ENCODE measurements around the gene DNAJB9. TPM values are rescaled to one million over a fixed set of nuclear protein-coding genes. Genes with fewer than 3 reads are reported as not detected.

Gene DNAJB9
- total and polyA plus RNA-seq, 9 of the 15 experiments (the other 6 are each of a cell fraction or from before 2014, with no cell fraction given): 4.3 to 34.2 (median 9.6) TPM

- TF ChIP-seq, protein P1, sequence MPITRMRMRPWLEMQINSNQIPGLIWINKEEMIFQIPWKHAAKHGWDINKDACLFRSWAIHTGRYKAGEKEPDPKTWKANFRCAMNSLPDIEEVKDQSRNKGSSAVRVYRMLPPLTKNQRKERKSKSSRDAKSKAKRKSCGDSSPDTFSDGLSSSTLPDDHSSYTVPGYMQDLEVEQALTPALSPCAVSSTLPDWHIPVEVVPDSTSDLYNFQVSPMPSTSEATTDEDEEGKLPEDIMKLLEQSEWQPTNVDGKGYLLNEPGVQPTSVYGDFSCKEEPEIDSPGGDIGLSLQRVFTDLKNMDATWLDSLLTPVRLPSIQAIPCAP (CRISPR knock-in tag; IDR thresholded peaks at IDR 0.05; ENCODE audit: borderline replicate concordance): no peak
- TF ChIP-seq XRCC4 (IDR thresholded peaks at IDR 0.05; ENCODE audit: extremely low read depth, insufficient read depth, insufficient read length) (no peak), SMARCB1 (IDR thresholded peaks at IDR 0.05; ENCODE audit: insufficient read length, low read depth) (no peak), ZNF584 (CRISPR knock-in tag; IDR thresholded peaks at IDR 0.05; ENCODE audit: low read depth) (no peak), ZNF444 (CRISPR knock-in tag; IDR thresholded peaks at IDR 0.05) (no peak), TGIF2 (CRISPR knock-in tag; IDR thresholded peaks at IDR 0.05) (no peak), ZNF197 (CRISPR knock-in tag; IDR thresholded peaks at IDR 0.05; ENCODE audit: low read depth) (0 out of 2 replicates have a peak, but pooled peaks have one; percentile 35), ZNF239 (CRISPR knock-in tag; IDR thresholded peaks at IDR 0.05) (no peak), ZNF23 (CRISPR knock-in tag; IDR thresholded peaks at IDR 0.05) (no peak), CC2D1A (IDR thresholded peaks at IDR 0.05) (peak; percentile 80), POLR2B (IDR thresholded peaks at IDR 0.05; ENCODE audit: low read depth, partially characterized antibody) (no peak), BACH1 (tag; IDR thresholded peaks at IDR 0.05) (no peak), POU5F1 (IDR thresholded peaks at IDR 0.05; ENCODE audit: borderline replicate concordance, low read depth, low read length, partially characterized antibody) (no peak)
- TF ChIP-seq, protein P2, sequence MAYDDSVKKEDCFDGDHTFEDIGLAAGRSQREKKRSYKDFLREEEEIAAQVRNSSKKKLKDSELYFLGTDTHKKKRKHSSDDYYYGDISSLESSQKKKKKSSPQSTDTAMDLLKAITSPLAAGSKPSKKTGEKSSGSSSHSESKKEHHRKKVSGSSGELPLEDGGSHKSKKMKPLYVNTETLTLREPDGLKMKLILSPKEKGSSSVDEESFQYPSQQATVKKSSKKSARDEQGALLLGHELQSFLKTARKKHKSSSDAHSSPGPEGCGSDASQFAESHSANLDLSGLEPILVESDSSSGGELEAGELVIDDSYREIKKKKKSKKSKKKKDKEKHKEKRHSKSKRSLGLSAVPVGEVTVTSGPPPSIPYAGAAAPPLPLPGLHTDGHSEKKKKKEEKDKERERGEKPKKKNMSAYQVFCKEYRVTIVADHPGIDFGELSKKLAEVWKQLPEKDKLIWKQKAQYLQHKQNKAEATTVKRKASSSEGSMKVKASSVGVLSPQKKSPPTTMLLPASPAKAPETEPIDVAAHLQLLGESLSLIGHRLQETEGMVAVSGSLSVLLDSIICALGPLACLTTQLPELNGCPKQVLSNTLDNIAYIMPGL (CRISPR knock-in tag; IDR thresholded peaks at IDR 0.05): no peak
- TF ChIP-seq, protein P3, sequence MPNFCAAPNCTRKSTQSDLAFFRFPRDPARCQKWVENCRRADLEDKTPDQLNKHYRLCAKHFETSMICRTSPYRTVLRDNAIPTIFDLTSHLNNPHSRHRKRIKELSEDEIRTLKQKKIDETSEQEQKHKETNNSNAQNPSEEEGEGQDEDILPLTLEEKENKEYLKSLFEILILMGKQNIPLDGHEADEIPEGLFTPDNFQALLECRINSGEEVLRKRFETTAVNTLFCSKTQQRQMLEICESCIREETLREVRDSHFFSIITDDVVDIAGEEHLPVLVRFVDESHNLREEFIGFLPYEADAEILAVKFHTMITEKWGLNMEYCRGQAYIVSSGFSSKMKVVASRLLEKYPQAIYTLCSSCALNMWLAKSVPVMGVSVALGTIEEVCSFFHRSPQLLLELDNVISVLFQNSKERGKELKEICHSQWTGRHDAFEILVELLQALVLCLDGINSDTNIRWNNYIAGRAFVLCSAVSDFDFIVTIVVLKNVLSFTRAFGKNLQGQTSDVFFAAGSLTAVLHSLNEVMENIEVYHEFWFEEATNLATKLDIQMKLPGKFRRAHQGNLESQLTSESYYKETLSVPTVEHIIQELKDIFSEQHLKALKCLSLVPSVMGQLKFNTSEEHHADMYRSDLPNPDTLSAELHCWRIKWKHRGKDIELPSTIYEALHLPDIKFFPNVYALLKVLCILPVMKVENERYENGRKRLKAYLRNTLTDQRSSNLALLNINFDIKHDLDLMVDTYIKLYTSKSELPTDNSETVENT (CRISPR knock-in tag; IDR thresholded peaks at IDR 0.05): no peak
- TF ChIP-seq, protein P4, sequence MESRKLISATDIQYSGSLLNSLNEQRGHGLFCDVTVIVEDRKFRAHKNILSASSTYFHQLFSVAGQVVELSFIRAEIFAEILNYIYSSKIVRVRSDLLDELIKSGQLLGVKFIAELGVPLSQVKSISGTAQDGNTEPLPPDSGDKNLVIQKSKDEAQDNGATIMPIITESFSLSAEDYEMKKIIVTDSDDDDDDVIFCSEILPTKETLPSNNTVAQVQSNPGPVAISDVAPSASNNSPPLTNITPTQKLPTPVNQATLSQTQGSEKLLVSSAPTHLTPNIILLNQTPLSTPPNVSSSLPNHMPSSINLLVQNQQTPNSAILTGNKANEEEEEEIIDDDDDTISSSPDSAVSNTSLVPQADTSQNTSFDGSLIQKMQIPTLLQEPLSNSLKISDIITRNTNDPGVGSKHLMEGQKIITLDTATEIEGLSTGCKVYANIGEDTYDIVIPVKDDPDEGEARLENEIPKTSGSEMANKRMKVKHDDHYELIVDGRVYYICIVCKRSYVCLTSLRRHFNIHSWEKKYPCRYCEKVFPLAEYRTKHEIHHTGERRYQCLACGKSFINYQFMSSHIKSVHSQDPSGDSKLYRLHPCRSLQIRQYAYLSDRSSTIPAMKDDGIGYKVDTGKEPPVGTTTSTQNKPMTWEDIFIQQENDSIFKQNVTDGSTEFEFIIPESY (CRISPR knock-in tag; IDR thresholded peaks at IDR 0.05): no peak
- TF ChIP-seq, protein P5, sequence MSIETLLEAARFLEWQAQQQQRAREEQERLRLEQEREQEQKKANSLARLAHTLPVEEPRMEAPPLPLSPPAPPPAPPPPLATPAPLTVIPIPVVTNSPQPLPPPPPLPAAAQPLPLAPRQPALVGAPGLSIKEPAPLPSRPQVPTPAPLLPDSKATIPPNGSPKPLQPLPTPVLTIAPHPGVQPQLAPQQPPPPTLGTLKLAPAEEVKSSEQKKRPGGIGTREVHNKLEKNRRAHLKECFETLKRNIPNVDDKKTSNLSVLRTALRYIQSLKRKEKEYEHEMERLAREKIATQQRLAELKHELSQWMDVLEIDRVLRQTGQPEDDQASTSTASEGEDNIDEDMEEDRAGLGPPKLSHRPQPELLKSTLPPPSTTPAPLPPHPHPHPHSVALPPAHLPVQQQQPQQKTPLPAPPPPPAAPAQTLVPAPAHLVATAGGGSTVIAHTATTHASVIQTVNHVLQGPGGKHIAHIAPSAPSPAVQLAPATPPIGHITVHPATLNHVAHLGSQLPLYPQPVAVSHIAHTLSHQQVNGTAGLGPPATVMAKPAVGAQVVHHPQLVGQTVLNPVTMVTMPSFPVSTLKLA (conservative IDR thresholded peaks at IDR 0.05): peak in 1 of 2 experiments; percentile 35; a peak in 1 of 4 replicates
- TF ChIP-seq, protein P6, sequence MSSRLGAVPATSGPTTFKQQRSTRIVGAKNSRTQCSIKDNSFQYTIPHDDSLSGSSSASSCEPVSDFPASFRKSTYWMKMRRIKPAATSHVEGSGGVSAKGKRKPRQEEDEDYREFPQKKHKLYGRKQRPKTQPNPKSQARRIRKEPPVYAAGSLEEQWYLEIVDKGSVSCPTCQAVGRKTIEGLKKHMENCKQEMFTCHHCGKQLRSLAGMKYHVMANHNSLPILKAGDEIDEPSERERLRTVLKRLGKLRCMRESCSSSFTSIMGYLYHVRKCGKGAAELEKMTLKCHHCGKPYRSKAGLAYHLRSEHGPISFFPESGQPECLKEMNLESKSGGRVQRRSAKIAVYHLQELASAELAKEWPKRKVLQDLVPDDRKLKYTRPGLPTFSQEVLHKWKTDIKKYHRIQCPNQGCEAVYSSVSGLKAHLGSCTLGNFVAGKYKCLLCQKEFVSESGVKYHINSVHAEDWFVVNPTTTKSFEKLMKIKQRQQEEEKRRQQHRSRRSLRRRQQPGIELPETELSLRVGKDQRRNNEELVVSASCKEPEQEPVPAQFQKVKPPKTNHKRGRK (tag; IDR thresholded peaks at IDR 0.05): peak; percentile 96
Observed at GRCh38 chr7:108586274-108586710, 16.6 kb downstream of the DNAJB9 start (continued).

Measured in K562 (cell line).